ENCODE results near the gene TMEM179B.

Gene TMEM179B

DNA sequence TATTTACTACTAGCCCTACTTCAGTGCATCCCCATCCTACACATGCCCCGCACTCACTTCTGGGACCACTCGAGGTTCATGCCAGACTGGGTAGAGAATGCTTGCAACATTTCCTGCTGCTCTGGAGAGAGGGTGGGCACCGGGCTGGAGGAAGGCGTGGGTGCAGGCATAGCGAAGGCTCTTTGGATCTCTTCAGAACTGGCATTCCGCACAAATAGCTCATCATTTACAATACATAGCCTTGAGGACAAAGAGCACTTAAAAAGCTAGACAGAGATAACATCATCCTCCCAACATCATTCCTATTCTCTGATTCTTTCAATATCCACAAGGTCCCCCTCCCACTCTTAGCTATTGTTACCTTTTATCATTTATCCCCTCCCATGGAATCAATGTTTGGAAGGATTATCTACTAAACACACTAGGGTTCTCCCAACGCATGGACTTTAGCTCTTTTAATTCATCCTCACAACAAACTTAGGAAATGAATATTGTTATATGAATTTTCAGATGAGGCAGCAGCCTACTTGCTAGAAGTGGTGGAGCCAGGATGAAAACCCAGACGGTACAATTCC, 7.1 kb downstream of the TMEM179B start:
- H3K27ac ChIP-seq: no peak overlapping the region
- TF ChIP-seq ZFX (IDR thresholded peaks at IDR 0.05): no peak
- TF ChIP-seq, protein P1, sequence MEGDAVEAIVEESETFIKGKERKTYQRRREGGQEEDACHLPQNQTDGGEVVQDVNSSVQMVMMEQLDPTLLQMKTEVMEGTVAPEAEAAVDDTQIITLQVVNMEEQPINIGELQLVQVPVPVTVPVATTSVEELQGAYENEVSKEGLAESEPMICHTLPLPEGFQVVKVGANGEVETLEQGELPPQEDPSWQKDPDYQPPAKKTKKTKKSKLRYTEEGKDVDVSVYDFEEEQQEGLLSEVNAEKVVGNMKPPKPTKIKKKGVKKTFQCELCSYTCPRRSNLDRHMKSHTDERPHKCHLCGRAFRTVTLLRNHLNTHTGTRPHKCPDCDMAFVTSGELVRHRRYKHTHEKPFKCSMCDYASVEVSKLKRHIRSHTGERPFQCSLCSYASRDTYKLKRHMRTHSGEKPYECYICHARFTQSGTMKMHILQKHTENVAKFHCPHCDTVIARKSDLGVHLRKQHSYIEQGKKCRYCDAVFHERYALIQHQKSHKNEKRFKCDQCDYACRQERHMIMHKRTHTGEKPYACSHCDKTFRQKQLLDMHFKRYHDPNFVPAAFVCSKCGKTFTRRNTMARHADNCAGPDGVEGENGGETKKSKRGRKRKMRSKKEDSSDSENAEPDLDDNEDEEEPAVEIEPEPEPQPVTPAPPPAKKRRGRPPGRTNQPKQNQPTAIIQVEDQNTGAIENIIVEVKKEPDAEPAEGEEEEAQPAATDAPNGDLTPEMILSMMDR (conservative IDR thresholded peaks at IDR 0.05): no peak

- TF ChIP-seq, protein P1 (conservative IDR thresholded peaks at IDR 0.05): no peak
- no peak overlapping the region for H3K27ac ChIP-seq
Measured at GRCh38 chr11:62796281-62796680, 9.1 kb downstream of the TMEM179B start.

- TF ChIP-seq, protein P1 (conservative IDR thresholded peaks at IDR 0.05): no peak
- no peak overlapping the region for H3K27ac ChIP-seq
Measured at GRCh38 chr11:62799486-62799885, 12.3 kb downstream of the TMEM179B start.

DNA sequence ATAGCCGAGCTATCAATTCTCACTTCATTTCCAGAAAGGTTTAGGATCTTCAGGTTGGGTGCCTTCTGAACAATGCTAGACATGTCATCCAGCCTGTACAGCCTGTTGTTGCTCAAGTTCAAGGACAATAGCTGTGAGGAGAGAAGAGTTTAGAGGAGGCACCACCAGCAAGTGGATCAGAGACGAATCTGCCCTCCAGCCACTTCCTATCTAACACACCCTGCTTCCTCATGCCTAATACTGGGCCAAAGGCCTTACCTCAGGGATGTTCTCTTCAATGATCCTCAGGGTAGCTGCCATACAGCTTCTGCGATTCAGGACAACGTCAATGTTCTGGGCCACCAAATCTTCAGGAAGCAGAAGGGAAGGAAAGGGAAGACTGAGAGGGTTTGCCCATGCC, 13.9 kb downstream of the TMEM179B start:
- no peak for TF ChIP-seq ZFX (IDR thresholded peaks at IDR 0.05)
- TF ChIP-seq, protein P1 (conservative IDR thresholded peaks at IDR 0.05): no peak

DNA sequence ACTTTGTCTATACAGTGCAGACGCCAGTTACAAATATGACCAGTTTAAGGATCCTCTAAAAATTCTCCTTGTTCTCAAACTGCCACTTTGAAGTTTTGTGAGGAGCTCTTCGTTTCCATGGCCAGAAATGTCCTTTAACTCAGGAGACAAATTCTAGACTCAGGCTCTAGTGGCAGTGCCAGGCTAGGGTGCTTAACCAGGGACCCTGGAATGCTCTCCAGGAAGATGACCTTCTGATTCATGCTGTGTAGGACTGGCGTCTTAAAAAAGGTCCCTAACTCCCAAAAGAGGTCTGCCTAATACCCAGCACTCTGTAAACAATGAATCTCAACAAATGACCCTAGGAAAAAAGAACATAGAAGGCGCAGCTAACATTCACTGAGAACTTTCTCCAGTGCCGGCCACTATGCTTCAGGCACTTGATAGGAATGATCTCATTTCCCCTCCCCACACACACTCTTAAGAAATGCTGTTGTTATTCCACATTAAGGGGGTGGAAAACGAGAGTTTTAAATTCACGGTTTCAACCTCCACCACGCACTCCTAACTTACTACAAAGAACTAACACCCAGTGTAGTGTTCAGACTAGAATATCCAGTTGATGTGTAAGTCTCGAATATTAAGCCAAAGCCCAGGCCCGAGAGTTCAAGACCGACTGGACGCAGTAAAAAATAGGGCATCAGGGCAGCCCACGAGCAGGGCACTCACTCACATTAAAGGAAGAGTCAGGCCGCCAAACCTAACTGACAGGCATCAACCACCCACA, 17.3 kb downstream of the TMEM179B start:
- H3K27ac ChIP-seq: peak overlapping the region; percentile 83
- TF ChIP-seq ZFX (IDR thresholded peaks at IDR 0.05): no peak
- TF ChIP-seq, protein P1 (conservative IDR thresholded peaks at IDR 0.05): no peak

More for the DNA sequence above, 13.9 kb downstream of the TMEM179B start:
- H3K27ac ChIP-seq: no peak overlapping the region

DNA sequence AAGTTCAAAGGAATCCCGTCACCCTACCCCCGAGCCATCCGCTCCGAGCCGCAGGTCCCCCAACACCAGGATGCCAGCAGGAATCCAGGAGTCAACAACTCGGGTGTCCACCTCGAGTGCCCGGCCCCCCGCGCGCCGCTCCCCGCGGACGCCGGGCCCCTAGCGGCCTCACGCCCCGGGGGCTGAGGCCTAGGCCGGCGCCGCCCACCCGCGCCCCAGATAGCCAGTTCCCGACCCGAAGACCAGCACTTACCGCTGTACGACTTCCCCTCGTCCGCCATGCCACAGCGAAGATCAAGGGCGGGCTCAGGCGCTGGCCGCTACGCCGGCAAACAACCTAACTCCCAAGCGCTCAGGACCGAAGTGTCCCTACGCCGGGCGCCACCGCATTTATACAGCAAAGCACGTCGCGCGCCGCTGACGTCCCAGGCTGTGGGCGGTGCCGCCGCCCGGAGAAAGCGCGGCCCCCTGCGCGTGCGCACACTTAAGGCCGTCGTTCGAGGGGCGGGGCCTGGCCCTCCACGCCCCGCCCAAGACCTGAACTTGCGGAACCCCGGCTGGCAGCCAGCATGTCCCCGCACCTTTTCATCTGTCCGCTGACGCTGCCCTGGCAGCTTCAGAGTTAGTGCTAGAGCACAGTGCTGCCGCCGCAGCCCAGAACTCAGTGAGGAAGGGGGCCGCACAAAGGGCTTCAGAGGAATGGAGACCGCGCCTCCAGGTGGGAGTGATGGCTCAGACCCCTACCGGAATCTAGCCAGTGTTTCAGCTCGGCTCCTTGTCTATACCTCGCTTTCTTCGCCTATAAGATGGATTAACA, 18.1 kb downstream of the TMEM179B start, which contains the start of gene NXF1:
TSS of gene NXF1 (minus strand) at position 365 of the 817 bp plus-strand sequence. CDS start at position 281, 84 bp downstream.
- TF ChIP-seq, protein P1 (conservative IDR thresholded peaks at IDR 0.05): no peak
- TF ChIP-seq ZFX (IDR thresholded peaks at IDR 0.05): peak; percentile 95

More for the DNA sequence above, 18.1 kb downstream of the TMEM179B start, which contains the start of gene NXF1:
- peak within 1 kb of the TSS; percentile 83 for H3K27ac ChIP-seq
